HG03520 (cell line): Measurements from ENCODE around the gene IRAK1.
"Not testable (repeated sequence)": the region's sequence is repeated elsewhere in the genome, so short reads cannot be mapped to it uniquely, and the experiment has no call there.

Experiments
- ATAC-seq: cut with Tn5 transposase; IDR thresholded peaks from one replicate; pipeline ENCODE4 v1.9.1; 2021; ENCODE audit warnings: mild to moderate bottlenecking, moderate library complexity; ENCODE audit not compliant: unreplicated experiment

The IRAK1 gene

DNA sequence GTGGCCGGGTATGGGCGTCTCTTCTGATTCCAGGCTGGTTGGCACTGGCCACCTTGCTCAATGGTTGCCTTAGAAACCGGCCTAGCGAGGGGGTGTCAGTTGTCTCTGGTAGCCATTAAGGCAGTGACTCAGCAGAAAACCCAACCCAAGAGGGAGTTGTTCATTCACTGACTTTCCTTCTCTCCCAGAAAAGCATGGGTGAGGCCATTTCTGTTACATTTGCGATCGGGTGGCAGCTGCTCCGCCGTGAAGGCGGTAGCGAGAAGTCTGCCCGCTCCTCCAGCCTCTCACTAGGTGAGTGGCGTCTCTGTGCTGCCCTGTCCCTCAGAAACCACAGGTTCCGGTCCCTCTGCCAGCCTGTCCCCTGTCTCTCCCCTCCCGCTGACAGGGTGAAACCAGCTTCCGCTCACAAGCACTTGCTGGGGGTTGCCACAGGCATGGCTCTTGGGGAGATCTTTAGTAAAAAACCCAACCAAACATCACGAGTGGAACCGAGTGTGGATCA lies 17.4 kb downstream of the IRAK1 start:
- no peak for ATAC-seq

DNA sequence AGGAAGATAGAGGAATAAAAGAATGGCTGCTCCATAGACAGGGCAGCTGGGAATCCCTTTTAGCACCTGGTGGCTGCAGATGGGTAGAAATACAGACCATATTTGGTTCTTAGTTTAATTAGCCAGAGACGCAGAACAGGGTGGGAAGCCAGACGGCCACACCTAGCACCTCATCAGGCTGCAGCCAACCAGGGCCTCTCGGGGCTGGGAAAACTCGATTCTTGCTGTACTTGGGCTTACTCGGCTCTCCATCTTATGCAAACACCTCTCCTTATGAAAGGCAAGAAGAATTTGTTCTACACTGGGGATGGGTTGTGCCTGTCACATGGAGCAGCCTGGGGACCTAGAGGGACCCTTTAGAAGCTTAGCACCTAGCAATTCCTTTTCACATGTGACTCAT lies 19.7 kb downstream of the IRAK1 start:
- ATAC-seq = no peak

DNA sequence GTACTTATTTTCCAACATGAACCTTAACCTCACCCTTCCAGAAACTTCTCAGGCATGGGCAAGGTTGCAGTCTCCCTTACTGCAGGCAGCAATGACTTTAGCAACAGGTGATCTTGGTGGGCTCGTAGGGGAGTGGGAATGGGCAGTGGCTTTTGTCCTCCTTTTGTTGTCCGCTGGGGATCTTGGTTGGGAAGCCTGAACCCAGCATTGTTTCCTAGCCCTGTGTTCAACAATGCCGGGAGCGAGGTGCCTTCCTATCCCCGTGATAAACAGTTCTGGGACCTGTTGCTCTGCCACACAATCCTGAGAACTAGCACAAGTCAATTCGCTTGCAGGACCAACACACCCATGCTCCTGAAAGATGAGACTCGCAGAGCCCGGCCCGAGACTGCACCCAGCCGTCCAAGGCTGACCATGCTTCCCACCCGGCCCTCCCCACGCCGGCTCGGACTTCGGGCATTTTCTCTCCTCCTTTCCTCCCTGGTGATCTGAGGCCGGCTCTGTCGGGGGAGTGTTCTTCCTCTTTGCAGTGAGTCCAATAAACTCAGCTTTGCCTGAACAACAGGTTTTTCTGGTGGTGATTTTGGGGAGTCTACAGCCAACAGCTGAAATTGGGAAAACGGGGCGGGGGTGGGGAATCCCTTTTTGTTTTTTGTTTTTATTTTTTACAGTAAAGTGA lies 20.2 kb downstream of the IRAK1 start:
- no peak for ATAC-seq

DNA sequence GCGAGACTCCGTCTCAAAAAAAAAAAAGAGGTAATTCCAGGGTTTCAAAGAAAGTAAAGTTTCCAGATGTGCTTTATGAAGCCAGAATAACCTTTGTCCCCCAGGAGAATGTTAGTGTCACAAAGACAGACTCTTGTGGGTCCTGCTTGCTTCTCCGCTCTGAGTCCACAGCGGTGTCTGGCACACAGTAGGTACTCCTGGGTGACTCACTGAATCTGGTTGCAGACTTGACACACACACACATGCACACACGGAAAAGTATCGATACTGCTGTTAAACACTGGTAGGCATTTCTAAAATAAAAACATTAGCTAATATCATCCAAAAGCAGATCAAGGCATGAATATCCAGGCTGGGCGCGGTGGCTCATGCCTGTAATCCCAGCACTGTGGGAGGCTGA lies 24.2 kb downstream of the IRAK1 start:
- ATAC-seq = no peak

DNA sequence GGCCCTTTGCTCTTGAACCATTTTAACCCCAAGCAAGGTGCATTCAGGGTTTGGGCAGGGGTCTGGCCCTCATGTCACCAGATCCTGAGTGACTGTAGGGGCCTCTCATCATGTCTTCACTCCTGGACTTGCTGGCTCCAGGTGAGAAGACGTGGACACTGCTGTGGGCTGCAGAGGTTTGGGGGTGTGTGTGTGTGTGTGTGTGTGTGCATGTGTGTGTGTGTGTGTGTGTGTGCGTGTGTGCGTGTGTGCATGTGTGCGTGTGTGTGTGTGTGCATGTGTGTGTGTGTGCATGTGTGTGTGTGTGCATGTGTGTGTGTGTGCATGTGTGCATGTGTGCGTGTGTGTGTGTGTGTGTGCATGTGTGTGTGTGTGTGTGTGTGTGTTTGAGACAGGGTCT lies 25.3 kb downstream of the IRAK1 start:
- ATAC-seq = not testable (repeated sequence)

DNA sequence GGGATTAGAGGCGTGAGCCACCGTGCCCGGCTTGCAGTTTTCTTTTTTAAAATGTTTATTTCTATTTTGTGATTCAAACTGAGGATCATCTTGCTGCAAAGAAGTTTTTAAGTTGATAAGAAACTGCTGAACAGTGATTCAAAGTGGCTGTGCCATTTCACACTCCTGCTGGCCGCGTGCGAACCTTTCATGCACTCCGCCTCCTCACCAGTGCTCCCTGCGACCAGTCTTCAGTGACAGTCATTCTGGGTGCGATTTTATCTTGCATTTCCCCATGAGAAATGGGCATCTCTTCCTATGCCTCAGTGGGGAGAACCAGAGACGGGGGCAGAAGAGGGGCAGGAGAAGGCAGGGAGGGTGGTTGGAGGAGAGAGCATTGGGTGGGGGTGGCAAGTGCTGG lies 25.7 kb downstream of the IRAK1 start:
- ATAC-seq = no peak

DNA sequence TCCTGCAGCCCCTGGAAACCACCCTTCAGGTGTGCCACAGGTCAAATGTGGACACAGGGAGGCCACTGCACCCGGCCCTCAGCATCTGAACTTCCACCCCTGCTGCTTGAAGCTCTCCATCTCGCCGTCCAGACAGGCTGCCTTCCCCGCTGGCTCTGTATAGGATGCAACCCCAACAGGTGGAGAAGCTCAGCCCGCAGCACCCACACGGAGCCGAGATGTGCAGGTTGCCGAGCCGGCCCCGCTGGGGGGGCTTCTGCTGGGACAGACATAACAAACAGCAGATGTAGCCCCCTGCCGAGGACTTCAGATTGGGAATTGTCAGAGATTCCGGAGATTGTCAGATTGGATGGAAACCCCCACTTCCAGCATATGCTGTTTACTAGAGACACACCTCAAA lies 26.6 kb downstream of the IRAK1 start:
- ATAC-seq = no peak

DNA sequence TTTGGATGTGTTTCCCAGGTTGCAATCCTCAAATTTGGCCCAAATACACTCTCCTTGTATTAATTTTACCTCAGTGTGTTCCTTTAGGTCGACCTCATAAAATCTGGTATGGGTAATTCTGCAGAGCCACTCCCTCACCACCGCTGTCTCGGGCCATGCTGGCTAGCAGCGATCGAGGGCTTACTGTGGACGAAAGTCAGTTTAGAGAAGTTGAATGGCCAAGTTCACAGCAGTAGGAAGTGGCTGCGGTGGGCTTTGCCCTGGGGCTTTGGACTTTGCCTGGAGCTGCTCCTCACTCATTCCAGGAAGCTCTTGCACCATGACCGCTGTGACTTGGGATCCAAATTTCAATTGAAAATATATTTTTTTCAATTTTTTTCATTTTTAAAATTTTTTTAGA lies 27.5 kb downstream of the IRAK1 start:
- ATAC-seq = no peak

DNA sequence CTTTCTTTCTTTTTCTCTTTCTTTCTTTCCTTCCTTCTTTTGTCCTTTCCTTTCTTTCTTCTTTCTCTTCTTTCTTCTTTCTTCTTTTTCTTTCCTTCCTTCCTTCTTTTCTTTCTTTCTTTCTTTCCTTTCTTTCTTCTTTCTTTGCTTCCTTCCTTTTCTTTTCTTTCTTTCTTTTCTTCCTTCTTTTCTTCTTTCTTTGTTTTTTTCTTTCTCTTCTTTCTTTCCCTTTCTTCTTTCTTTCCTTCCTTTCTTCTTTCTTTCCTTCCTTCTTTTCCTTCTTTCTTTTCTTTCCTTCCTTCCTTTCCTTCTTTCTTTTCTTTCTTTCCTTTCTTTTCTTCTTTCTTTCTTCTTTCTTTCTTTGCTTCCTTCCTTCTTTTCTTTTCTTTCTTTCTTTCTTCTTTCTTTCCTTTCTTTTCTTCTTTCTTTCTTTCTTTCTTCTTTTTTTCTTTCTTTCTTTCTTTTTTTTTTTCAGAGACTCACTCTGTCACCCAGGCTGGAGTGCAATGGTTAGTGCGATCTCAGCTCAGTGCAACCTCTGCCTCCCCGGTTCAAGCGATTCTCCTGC lies 28.6 kb downstream of the IRAK1 start:
- no peak for ATAC-seq

DNA sequence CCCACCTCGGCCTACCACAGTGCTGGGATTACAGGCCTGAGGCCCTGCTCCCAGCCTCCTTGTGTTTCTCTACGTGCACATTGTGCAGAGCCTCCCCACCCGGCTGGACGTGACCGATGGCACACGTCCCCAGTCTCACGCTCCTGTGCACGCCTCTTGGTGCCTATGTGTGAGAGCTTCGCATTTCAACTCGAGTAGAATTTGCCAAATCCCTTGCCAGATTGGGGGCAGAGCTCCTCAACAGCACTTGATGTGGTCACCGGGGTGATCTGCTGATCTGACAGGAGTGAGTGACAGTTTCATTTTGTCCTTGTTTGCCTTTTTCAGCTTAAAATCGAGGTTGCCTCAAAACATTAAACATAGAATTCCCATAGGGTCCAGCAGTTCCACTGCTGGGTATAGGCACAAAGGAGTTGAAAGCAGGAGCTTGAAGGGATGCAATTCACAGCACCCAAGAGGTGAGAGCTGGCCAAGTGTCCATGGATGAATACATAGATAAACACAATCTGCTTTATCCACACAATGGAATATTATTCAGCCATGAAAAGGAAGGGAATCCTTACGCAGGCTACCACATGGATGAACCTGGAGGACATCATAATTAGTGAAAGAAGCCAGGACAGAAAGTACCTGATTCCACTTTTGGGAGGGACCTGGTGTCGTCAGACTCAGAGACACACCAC lies 29.6 kb downstream of the IRAK1 start:
- no peak for ATAC-seq

DNA sequence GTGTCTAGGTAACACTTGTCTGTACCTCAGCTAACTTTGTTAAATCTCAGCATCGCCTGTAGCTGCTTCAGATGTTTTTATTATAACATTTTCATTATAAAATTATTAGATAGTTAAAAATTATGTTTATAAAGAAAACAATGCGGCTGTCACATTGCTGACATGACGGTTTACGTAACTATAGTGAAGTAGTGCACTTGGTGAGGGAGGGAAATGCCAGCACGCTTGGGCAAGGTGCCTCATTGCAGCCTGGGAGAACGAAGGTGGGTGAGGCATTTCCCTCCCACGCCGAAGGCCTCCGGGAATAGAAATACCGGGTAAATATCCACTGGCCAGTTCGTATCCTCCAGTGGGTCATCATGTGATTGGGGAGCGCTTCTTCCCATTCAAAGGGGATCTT lies 31.2 kb downstream of the IRAK1 start:
- no peak for ATAC-seq

DNA sequence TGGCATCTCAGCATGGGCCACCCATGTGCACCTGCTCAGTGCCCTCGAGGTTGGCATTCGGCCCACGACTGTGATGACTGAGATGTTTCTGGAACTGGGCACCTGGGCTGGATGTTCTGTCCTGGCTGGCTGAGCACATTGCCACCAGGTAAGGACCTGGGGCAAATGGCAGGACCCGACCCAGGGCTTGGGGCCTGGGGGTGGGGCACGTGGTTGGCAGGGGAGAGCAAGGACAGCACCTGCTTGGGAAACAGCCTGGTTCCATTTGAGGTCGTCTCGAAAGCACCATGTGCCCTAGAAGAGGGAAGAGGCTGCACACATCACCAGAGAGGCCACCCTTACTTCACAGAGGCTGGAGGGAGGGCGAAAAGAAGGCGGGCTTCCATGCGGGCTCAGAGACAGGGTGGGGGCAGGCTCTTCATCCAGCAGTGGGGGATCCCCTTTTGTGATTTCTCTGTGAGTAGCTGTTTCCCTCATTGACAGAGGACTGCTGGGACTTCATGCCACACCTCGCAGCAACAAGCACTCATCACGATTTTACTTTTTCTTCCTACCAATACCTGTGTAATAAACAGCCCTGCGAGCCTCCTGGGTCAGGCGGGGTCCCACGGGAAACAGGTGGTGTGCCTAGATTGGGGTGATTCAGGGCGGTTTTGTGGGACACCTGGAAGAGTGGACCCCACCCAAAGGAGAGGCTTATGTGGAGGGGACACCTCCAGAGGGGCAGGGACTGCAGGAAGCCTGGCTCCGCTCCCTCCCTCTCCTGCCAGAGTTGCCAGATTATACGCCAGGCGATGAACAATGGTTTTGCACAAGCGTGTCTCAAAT lies 35.1 kb downstream of the IRAK1 start:
- no peak for ATAC-seq

DNA sequence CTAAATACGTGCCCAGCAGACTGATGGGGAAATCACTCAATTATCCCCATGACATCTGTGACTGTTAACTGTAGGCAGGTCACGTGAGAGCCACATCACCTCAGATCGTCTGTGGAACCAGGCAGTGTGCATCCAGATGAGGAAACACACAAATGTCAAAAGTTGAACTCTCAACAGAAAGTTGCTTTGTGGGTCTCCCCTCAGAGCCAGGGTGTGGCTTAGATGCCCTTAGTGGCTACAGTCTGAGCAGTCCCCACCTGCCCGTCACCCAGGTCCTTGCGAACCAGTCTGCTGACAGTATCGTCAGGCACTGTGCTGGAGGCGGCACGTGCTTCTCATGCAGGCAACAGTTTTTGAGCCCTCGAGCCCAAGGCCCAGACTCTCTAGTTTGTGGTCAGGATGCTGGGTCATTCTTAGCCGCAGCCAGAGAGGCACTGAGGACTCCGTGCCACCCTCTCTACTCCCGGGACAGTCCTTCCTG lies 36.3 kb downstream of the IRAK1 start:
- no peak for ATAC-seq

DNA sequence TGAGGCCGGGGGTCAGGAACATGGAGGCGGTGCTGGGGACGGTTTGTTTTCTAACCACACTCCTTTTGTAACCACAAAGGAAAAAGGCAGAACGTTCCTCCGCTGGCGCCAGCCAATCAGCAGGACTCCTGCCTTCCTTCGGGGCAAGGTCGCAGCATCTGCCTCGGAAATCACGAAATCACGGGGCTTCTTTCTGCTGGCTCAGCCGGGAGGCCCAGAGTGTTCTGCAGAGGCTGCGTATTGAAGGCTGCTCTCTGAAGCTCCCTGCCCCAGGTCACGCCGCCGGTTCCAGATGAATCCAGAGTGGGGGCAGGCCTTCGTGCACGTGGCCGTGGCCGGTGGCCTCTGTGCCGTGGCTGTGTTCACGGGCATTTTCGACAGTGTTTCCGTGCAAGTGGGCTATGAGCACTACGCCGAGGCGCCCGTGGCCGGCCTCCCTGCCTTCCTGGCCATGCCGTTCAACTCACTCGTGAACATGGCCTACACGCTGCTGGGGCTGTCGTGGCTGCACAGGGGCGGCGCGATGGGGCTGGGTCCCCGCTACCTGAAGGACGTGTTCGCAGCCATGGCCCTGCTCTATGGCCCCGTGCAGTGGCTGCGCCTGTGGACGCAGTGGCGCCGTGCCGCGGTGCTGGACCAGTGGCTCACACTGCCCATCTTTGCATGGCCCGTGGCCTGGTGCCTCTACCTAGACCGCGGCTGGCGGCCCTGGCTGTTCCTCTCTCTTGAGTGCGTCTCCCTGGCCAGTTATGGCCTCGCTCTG lies 37.8 kb downstream of the IRAK1 start:
- ATAC-seq = no peak

DNA sequence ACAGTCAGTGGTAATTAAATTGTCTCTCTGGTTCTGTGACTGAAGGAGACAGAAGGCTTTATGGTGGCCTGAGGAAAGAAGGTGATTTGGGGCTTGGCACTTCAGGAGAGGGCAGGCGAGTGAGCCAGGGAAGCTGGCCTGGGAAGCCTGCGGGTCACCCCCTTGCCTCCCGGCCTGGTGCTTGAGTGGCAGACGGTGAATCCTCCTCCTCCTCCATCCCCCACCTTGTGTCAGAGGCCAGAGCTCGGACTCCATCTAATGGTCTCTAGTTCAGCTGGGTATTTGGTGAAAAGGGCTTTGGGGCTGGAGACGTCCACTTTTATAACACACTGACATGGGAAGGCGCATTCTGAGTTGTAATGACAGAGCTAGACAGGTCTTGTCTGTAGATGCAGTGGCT lies 38.5 kb downstream of the IRAK1 start:
- ATAC-seq = no peak

DNA sequence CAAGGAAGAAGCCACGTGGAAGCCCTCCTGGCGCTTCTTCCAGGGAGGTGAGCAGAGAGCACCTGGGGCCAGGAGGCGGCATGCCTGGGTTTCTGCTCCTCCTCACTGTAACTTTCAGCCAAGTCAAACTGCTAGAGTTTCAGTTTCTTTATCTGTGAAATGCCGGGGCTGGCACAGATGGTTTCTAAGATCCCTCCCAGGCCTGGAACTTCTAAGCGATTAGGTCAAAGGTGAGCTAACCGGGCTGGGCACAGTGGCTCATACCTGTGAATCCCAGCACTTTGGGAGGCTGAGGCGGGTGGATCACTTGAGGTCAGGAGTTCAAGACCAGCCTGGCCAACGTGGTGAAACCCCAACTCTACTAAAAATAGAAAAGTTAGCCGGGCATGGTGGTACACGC lies 39.3 kb downstream of the IRAK1 start:
- not testable (repeated sequence) for ATAC-seq

DNA sequence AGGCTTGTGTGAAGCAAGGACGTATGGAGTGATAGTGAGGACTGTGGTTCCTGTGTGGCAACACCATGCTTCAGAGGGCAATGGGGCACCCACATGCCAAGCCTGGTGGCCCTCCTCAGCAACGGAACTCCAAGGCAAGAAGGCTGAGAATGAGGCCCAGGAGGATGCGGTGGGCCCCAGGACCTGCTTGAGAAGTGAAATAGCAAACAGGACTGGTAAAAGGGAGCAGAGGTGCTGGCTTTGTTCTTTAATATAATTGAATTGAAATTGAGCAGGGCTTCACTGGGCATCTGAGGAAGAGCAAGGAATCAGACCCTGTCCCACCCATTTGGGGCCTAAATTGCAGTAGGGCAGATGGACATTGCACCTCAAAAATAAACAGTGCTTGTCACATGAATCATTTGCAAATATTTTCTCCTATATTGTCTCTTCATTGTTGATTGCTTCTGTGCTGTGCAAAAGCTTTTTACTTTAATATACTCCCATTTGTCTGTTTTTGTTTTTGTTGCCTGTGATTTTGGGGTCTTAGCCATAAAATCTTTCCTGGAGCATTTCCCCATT lies 44.9 kb downstream of the IRAK1 start:
- no peak for ATAC-seq

DNA sequence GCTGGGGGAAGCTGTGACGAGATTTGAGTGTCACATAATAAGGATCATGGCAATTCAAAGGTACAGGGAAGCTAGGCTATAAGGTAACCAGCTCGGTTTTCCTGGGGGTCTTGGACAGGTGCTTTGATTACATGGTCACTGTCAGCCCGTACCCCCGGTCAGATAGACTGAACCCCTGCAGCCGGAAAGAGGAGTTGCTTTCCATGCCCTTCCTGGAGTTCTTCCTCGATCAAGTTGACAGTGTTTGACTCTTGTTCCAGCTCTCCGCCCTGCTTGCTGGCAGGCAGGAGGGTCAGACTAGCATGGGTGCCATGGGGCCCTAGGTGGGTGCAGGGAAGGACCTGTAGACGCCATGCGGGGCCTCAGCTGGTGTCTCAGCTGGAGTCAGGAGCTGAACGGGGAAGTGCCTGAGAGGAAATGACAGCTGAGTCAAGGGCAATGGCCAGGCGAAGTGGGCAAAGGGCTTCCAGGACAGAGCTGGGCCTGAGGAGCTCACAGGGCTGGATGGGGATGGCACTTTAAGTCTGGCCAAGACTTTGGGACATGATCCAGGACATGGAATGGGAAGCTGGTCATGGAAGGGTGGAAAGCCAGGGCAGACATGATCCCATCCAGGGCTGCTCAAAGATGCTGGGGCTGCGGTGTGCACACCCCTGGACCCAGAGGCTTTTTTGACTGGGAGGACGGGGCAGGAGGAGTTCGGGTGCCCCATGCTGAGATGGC lies 45.5 kb downstream of the IRAK1 start:
- no peak for ATAC-seq

DNA sequence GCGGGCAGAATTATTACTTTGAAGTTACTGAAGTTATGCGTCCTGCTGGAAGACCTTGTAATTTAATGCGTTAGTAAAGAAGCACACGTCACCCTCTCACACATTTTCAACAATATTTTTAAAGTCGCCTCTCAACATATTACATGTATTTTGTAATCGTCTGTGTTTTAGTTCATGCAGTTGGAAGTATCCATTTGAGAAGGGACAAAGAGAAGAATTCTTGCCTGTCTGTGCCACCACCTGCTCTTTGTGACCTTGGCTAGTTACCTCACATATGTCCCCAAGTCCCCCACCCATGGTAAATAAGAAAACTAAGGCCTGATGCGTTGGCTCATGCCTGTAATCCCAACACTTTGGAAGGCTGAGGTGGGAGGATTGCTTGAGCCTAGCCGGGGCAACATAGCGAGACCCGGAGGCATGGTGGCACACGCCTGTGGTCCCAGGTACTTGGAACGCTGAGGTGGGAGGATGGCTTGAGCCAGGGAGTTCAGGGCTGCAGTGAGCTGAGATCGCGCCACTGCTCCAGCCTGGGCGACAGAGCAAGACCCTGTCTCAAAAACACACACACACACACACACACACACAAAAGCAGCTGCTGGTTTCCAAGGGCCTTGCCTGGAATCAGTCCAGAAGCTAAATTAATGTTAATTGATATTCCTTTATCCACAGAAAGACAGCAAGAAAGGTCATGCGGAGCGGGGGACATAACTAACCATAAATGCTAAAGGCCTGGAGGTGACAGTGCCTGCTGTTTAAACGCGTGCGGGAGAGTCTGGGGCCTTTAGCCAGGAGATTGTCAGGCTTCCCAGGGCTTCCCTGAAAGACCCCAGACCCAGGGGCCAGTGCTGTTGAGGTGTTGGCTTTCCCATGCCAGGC lies 46.3 kb downstream of the IRAK1 start:
- no peak for ATAC-seq
